DND-41 (cell line): ENCODE results near the gene ADH5.
"Not testable (repeated sequence)": the region's sequence is repeated elsewhere in the genome, so short reads cannot be mapped to it uniquely, and the experiment has no call there.

Experiments
- EZH2 ChIP-seq: IDR thresholded peaks from 3 replicates; pipeline ENCODE4 v1.6.1; 2012; ENCODE audit warnings: borderline replicate concordance, low read depth, mild to moderate bottlenecking, moderate library complexity, low read length, inconsistent platforms; ENCODE audit not compliant: severe bottlenecking
- TF ChIP-seq, protein P1 (sequence below): IDR thresholded peaks from 2 replicates; pipeline ENCODE4 v1.5.1; 2012; ENCODE audit warnings: borderline replicate concordance, low read length, moderate library complexity, mild to moderate bottlenecking; ENCODE audit not compliant: poor library complexity, severe bottlenecking; ENCODE audit errors: extremely low read depth

- TF ChIP-seq, protein P1, sequence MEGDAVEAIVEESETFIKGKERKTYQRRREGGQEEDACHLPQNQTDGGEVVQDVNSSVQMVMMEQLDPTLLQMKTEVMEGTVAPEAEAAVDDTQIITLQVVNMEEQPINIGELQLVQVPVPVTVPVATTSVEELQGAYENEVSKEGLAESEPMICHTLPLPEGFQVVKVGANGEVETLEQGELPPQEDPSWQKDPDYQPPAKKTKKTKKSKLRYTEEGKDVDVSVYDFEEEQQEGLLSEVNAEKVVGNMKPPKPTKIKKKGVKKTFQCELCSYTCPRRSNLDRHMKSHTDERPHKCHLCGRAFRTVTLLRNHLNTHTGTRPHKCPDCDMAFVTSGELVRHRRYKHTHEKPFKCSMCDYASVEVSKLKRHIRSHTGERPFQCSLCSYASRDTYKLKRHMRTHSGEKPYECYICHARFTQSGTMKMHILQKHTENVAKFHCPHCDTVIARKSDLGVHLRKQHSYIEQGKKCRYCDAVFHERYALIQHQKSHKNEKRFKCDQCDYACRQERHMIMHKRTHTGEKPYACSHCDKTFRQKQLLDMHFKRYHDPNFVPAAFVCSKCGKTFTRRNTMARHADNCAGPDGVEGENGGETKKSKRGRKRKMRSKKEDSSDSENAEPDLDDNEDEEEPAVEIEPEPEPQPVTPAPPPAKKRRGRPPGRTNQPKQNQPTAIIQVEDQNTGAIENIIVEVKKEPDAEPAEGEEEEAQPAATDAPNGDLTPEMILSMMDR, result not testable (repeated sequence)
- TF ChIP-seq EZH2, result not testable (repeated sequence)
Observed at GRCh38 chr4:99099814-99100213, 11.2 kb upstream of the ADH5 start.
